CD14-positive monocyte (primary cell): ENCODE measurements around the gene MAD1L1. TPM values are rescaled to one million over a fixed set of nuclear protein-coding genes. Genes with fewer than 3 reads are reported as not detected.

Source experiments
- DNase-seq, 3 donors: peaks; one replicate each; pipeline ENCODE4 v3.0.0-alpha.2; 2011 to 2022
- H2AFZ ChIP-seq: 2 replicates; pipeline ENCODE4 v1.6.0; 2012; ENCODE audit warnings: mild to moderate bottlenecking, low read depth, low read length, inconsistent platforms; ENCODE audit not compliant: insufficient read depth, poor library complexity, severe bottlenecking
- H3K27ac ChIP-seq, 2 donors: 1 replicate in 1 of 2; 2 replicates in 1 of 2; pipeline ENCODE4 v1.5.1; 2012 to 2013; ENCODE audit warnings: low read length in 2 of 2, control low read depth in 1 of 2, inconsistent platforms in 1 of 2, low read depth in 1 of 2, mild to moderate bottlenecking in 1 of 2
- H3K27me3 ChIP-seq, 2 donors: one replicate each; pipeline versions ENCODE4 v1.6.0 to v1.6.1; 2011 to 2013; ENCODE audit warnings: low read length in 2 of 2; ENCODE audit not compliant: control insufficient read depth in 2 of 2, insufficient read depth in 2 of 2
- H3K36me3 ChIP-seq, 2 donors: replicated peaks in 1 of 2; 1 replicate in 1 of 2; 2 replicates in 1 of 2; pipeline versions ENCODE4 v1.5.1 to v1.6.1; 2012 to 2013; ENCODE audit warnings: low read length in 2 of 2, control low read depth in 1 of 2, inconsistent platforms in 1 of 2, mild to moderate bottlenecking in 1 of 2; ENCODE audit not compliant: insufficient read depth in 2 of 2, control insufficient read depth in 1 of 2
- H3K4me1 ChIP-seq, 2 donors: 1 replicate in 1 of 2; 2 replicates in 1 of 2; pipeline versions ENCODE4 v1.5.1 to v1.6.1; 2012 to 2013; ENCODE audit warnings: low read length in 2 of 2, control low read depth in 1 of 2, inconsistent platforms in 1 of 2, mild to moderate bottlenecking in 1 of 2, moderate library complexity in 1 of 2; ENCODE audit not compliant: insufficient read depth in 2 of 2, control insufficient read depth in 1 of 2
- H3K4me2 ChIP-seq: replicated peaks from 2 replicates; pipeline ENCODE3; 2012; ENCODE audit warnings: low read length, moderate library complexity, mild to moderate bottlenecking; ENCODE audit not compliant: poor library complexity, severe bottlenecking; ENCODE audit errors: extremely low read depth
- H3K4me3 ChIP-seq, 3 experiments: fragments of 200-600 bp in 1 of 3; sonication (generic) in 1 of 3; replicated peaks in 1 of 3; 1 replicate in 2 of 3; 2 replicates in 1 of 3; pipeline ENCODE4 v1.5.1; 2011 to 2013; ENCODE audit warnings: low read length in 3 of 3, mild to moderate bottlenecking in 3 of 3, control low read depth in 2 of 3, low read depth in 2 of 3, inconsistent platforms in 1 of 3, moderate library complexity in 1 of 3
- H3K79me2 ChIP-seq: 2 replicates; pipeline ENCODE4 v1.6.0; 2012; ENCODE audit warnings: mild to moderate bottlenecking, control low read depth, inconsistent platforms, low read length, moderate library complexity; ENCODE audit not compliant: insufficient read depth
- H3K9ac ChIP-seq: 2 replicates; pipeline ENCODE4 v1.6.0; 2017; ENCODE audit warnings: low read length, mild to moderate bottlenecking; ENCODE audit not compliant: insufficient read depth, poor library complexity, severe bottlenecking
- H3K9me3 ChIP-seq, 2 donors: replicated peaks in 1 of 2; 1 replicate in 1 of 2; 2 replicates in 1 of 2; pipeline versions ENCODE4 v1.5.1 to v1.6.1; 2012 to 2013; ENCODE audit warnings: low read length in 2 of 2, control low read depth in 1 of 2; ENCODE audit not compliant: control insufficient read depth in 1 of 2, insufficient read depth in 1 of 2
- H4K20me1 ChIP-seq: 2 replicates; pipeline ENCODE4 v1.6.0; 2012; ENCODE audit warnings: mild to moderate bottlenecking, low read length, control low read depth, moderate library complexity; ENCODE audit not compliant: insufficient read depth
- H3K27ac Mint-ChIP-seq, 7 donors: one replicate each; pipeline ENCODE4 v1.8.0; 2020; ENCODE audit warnings: mild to moderate bottlenecking in 7 of 7, mixed read lengths in 7 of 7, moderate library complexity in 6 of 7, inconsistent platforms in 2 of 7
- H3K27me3 Mint-ChIP-seq, 3 donors: one replicate each; pipeline ENCODE4 v1.8.0; 2021 to 2022; ENCODE audit warnings: low read depth in 3 of 3, mild to moderate bottlenecking in 3 of 3, mixed read lengths in 3 of 3, moderate library complexity in 3 of 3, inconsistent platforms in 1 of 3
- H3K36me3 Mint-ChIP-seq, 2 donors: one replicate each; pipeline ENCODE4 v1.8.0; 2020; ENCODE audit warnings: mixed read lengths in 2 of 2, inconsistent platforms in 1 of 2, mild to moderate bottlenecking in 1 of 2
- H3K4me1 Mint-ChIP-seq: one replicate; pipeline ENCODE4 v1.8.0; 2020; ENCODE audit warnings: mild to moderate bottlenecking, mixed read lengths
- H3K4me3 Mint-ChIP-seq, 2 donors: one replicate each; pipeline ENCODE4 v1.8.0; 2020; ENCODE audit warnings: mild to moderate bottlenecking in 2 of 2, mixed read lengths in 2 of 2, moderate library complexity in 1 of 2
- H3K9me3 Mint-ChIP-seq, 7 donors: one replicate each; pipeline ENCODE4 v1.8.0; 2020 to 2022; ENCODE audit warnings: mixed read lengths in 7 of 7, mild to moderate bottlenecking in 6 of 7, moderate library complexity in 6 of 7, inconsistent platforms in 2 of 7
- WGBS: methylation state at CpG from one replicate; pipeline ENCODE4 v1.1.5; 2013; ENCODE audit warnings: missing lambda C conversion rate; ENCODE audit not compliant: insufficient coverage; 5-methylcytosine and 5-hydroxymethylcytosine counted together
- intact Hi-C, 2 donors: fragments of 100-400 bp; cut with micrococcal nuclease; formaldehyde crosslinking; loops; one replicate each; pipeline versions ENCODE4 v1.15.0 to v1.15.1; 2023
- polyA plus RNA-seq, 3 donors: library from polyadenylated mRNA; depleted of rRNA in 1 of 3; unstranded in 2 of 3; stranded (reverse) in 1 of 3; fragments of 300-500 nt in 2 of 3; fragments of >200 nt in 1 of 3; fragmentation: Illumina TruSeq in 2 of 3; gene quantifications; 1 replicate in 2 of 3; 2 replicates in 1 of 3; pipeline ENCODE4 v1.2.3, GENCODE V29; 2012 to 2021
- TF ChIP-seq, protein P1 (sequence below): fragments of 200-600 bp; IDR thresholded peaks from one replicate; pipeline ENCODE4 v1.8.0; 2022; ENCODE audit warnings: antibody characterized with exemption, mild to moderate bottlenecking

The MAD1L1 gene
- polyA plus RNA-seq, 3 donors: 22.0 to 39.4 (median 33.2) TPM

- Histone ChIP-seq H3K4me3 (no peak overlapping the region), H3K36me3 (peaks cover 0 to 6% of the 10 kb centered on the region in 2 donors), H3K9me3 (no peaks in the 10 kb centered on the region), H3K4me1 (no peaks in the 10 kb centered on the region), H3K4me2 (no peak overlapping the region), H3K79me2 (no peaks in the 10 kb centered on the region), H2AFZ (no peak overlapping the region), H3K27me3 (no peaks in the 10 kb centered on the region), H3K9ac (no peak overlapping the region), H3K27ac (no peak overlapping the region), H4K20me1 (no peaks in the 10 kb centered on the region)
- 98% methylated on average over 23 of the region's 30 CpGs for WGBS
- Mint-ChIP-seq H3K27ac (peak overlapping the region in 3 of 7 donors; percentile 15 to 48 (median 20)), H3K4me1 (peaks cover 6% of the 10 kb centered on the region), H3K36me3 (peaks cover 11 to 37% of the 10 kb centered on the region in 2 donors), H3K9me3 (peaks cover 0 to 2% (median 0%) of the 10 kb centered on the region in 7 donors), H3K4me3 (no peak overlapping the region), H3K27me3 (peaks cover 0 to 4% (median 1%) of the 10 kb centered on the region in 3 donors)
- intact Hi-C loops: no loop called here
- TF ChIP-seq, protein P1, sequence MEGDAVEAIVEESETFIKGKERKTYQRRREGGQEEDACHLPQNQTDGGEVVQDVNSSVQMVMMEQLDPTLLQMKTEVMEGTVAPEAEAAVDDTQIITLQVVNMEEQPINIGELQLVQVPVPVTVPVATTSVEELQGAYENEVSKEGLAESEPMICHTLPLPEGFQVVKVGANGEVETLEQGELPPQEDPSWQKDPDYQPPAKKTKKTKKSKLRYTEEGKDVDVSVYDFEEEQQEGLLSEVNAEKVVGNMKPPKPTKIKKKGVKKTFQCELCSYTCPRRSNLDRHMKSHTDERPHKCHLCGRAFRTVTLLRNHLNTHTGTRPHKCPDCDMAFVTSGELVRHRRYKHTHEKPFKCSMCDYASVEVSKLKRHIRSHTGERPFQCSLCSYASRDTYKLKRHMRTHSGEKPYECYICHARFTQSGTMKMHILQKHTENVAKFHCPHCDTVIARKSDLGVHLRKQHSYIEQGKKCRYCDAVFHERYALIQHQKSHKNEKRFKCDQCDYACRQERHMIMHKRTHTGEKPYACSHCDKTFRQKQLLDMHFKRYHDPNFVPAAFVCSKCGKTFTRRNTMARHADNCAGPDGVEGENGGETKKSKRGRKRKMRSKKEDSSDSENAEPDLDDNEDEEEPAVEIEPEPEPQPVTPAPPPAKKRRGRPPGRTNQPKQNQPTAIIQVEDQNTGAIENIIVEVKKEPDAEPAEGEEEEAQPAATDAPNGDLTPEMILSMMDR: no peak
- no peak for DNase-seq
These were observed 180.8 kb downstream of the MAD1L1 start for GRCh38 chr7:2051707-2052656.

GRCh38 chr7:2050511-2050866 lies 182.3 kb downstream of the MAD1L1 start:
- no peaks in the 10 kb centered on the region for H3K27me3 ChIP-seq
- no peak overlapping the region for H3K4me3 Mint-ChIP-seq
- no peak overlapping the region for H3K27ac ChIP-seq
- H3K79me2 ChIP-seq: no peaks in the 10 kb centered on the region
- peaks cover 11 to 30% of the 10 kb centered on the region in 2 donors for H3K36me3 Mint-ChIP-seq
- H3K4me3 ChIP-seq: no peak overlapping the region
- no peak for DNase-seq
- H3K36me3 ChIP-seq: peaks cover 0 to 6% of the 10 kb centered on the region in 2 donors
- H3K27me3 Mint-ChIP-seq: peaks cover 0 to 2% (median 0%) of the 10 kb centered on the region in 3 donors
- H3K9ac ChIP-seq: no peak overlapping the region
- no peak overlapping the region for H3K4me2 ChIP-seq
- H2AFZ ChIP-seq: no peak overlapping the region
- H3K4me1 Mint-ChIP-seq: peaks cover 2% of the 10 kb centered on the region
- TF ChIP-seq, protein P1: no peak
- no peaks in the 10 kb centered on the region for H3K9me3 ChIP-seq
- peaks cover 0 to 2% (median 0%) of the 10 kb centered on the region in 7 donors for H3K9me3 Mint-ChIP-seq
- H3K4me1 ChIP-seq: no peaks in the 10 kb centered on the region
- WGBS: 96% methylated on average over 7 of the region's 7 CpGs
- intact Hi-C loops: no loop called here
- H4K20me1 ChIP-seq: no peaks in the 10 kb centered on the region
- H3K27ac Mint-ChIP-seq: peak overlapping the region in 1 of 7 donors; percentile 21
